GM23338 (cell line): ENCODE data around the gene KAZN. TPM values are rescaled to one million over a fixed set of nuclear protein-coding genes. Genes with fewer than 3 reads are reported as not detected.

Experiments
- ATAC-seq: fragments of 200-7000 bp; cut with Tn5 transposase; 3 replicates; pipeline ENCODE4 v1.9.1; 2020
- DNase-seq: peaks from one replicate; pipeline ENCODE4 v3.0.0-alpha.2; 2015; ENCODE audit warnings: low spot score
- H2AFZ ChIP-seq: fragments of 200-600 bp; sonication (generic); 2 replicates; pipeline ENCODE4 v1.8.0; 2016; ENCODE audit warnings: antibody characterized with exemption, mild to moderate bottlenecking, moderate library complexity
- H3F3A ChIP-seq: fragments of 200-600 bp; sonication (generic); replicated peaks from 2 replicates; pipeline ENCODE4 v1.8.0; 2017; ENCODE audit warnings: antibody characterized with exemption, mixed run types, low read depth
- H3K27ac ChIP-seq: fragments of 200-600 bp; sonication (generic); 2 replicates; pipeline ENCODE4 v1.6.1; 2016; ENCODE audit warnings: low read depth
- H3K27me3 ChIP-seq: fragments of 200-600 bp; sonication (generic); 2 replicates; pipeline ENCODE4 v1.8.0; 2016; ENCODE audit warnings: mild to moderate bottlenecking, mixed run types, moderate library complexity; ENCODE audit not compliant: insufficient read depth
- H3K36me3 ChIP-seq: fragments of 200-600 bp; sonication (generic); 2 replicates; pipeline ENCODE4 v1.8.0; 2016; ENCODE audit warnings: mild to moderate bottlenecking; ENCODE audit not compliant: insufficient read depth
- H3K4me1 ChIP-seq: fragments of 200-600 bp; sonication (generic); 2 replicates; pipeline ENCODE4 v1.8.0; 2016; ENCODE audit warnings: mild to moderate bottlenecking, moderate library complexity; ENCODE audit not compliant: insufficient read depth
- H3K4me2 ChIP-seq: fragments of 200-600 bp; sonication (generic); 2 replicates; pipeline ENCODE4 v1.7.1; 2017; ENCODE audit warnings: mixed run types
- H3K4me3 ChIP-seq: fragments of 200-600 bp; sonication (generic); 2 replicates; pipeline ENCODE4 v1.6.1; 2016; ENCODE audit warnings: mixed run types
- H3K79me2 ChIP-seq: fragments of 200-600 bp; sonication (generic); replicated peaks from 2 replicates; pipeline ENCODE4 v1.8.0; 2017; ENCODE audit warnings: mild to moderate bottlenecking; ENCODE audit not compliant: insufficient read depth
- H3K9me2 ChIP-seq: fragments of 200-600 bp; sonication (generic); 2 replicates; pipeline ENCODE4 v1.8.0; 2017; ENCODE audit not compliant: insufficient read depth
- H4K20me1 ChIP-seq: fragments of 200-600 bp; sonication (generic); replicated peaks from 2 replicates; pipeline ENCODE4 v1.8.0; 2017; ENCODE audit warnings: mild to moderate bottlenecking; ENCODE audit not compliant: insufficient read depth
- H3K27ac Mint-ChIP-seq: 2 replicates; pipeline ENCODE4 v1.8.0; 2020; ENCODE audit warnings: inconsistent platforms, mild to moderate bottlenecking, moderate library complexity, mixed read lengths
- H3K27me3 Mint-ChIP-seq: 3 replicates; pipeline ENCODE4 v1.8.0; 2022; ENCODE audit warnings: low read depth, mild to moderate bottlenecking, moderate library complexity, mixed read lengths, inconsistent platforms; ENCODE audit not compliant: insufficient read depth, poor library complexity
- H3K36me3 Mint-ChIP-seq: 3 replicates; pipeline ENCODE4 v1.8.0; 2021; ENCODE audit warnings: low read depth, mild to moderate bottlenecking, inconsistent platforms, moderate library complexity, mixed read lengths
- H3K4me1 Mint-ChIP-seq: 3 replicates; pipeline ENCODE4 v1.8.0; 2020; ENCODE audit warnings: mild to moderate bottlenecking, inconsistent platforms, mixed read lengths
- H3K4me3 Mint-ChIP-seq: 3 replicates; pipeline ENCODE4 v1.8.0; 2021; ENCODE audit warnings: moderate library complexity, mild to moderate bottlenecking, inconsistent platforms, mixed read lengths
- H3K9me3 Mint-ChIP-seq: 3 replicates; pipeline ENCODE4 v1.8.0; 2020; ENCODE audit warnings: moderate library complexity, mild to moderate bottlenecking, inconsistent platforms, mixed read lengths
- CREB1 ChIP-seq: fragments of 250-450 bp; sonication (Bioruptor Pico); IDR thresholded peaks from 2 replicates; pipeline ENCODE4 v1.5.0; 2020; ENCODE audit warnings: low read depth, mild to moderate bottlenecking, moderate library complexity
- EZH2 ChIP-seq: fragments of 200-600 bp; sonication (generic); IDR thresholded peaks from one replicate; pipeline ENCODE4 v1.8.0; 2017; ENCODE audit warnings: antibody characterized with exemption, mild to moderate bottlenecking, low read depth; ENCODE audit not compliant: unreplicated experiment
- EZH2phosphoT487 ChIP-seq: fragments of 200-600 bp; sonication (generic); IDR thresholded peaks from one replicate; pipeline ENCODE4 v1.8.1; 2018; ENCODE audit warnings: antibody characterized with exemption; ENCODE audit not compliant: unreplicated experiment
- JUNB ChIP-seq: IDR thresholded peaks from one replicate; pipeline ENCODE4 v1.6.1; 2016; ENCODE audit warnings: antibody characterized with exemption; ENCODE audit not compliant: unreplicated experiment
- POLR2AphosphoS5 ChIP-seq: IDR thresholded peaks from 2 replicates; pipeline ENCODE4 v1.6.1; 2016; ENCODE audit warnings: antibody characterized with exemption, low read depth
- STAT1 ChIP-seq: IDR thresholded peaks from one replicate; pipeline ENCODE4 v1.6.1; 2016; ENCODE audit warnings: antibody characterized with exemption; ENCODE audit not compliant: unreplicated experiment
- ZNF114 ChIP-seq: fragments of 250-450 bp; sonication (Bioruptor Pico); IDR thresholded peaks from 2 replicates; pipeline ENCODE4 v1.5.0; 2020; ENCODE audit warnings: mild to moderate bottlenecking, moderate library complexity
- ZNF331 ChIP-seq: fragments of 250-450 bp; sonication (Bioruptor Pico); IDR thresholded peaks from 2 replicates; pipeline ENCODE4 v1.5.0; 2020; ENCODE audit warnings: low read depth, mild to moderate bottlenecking, moderate library complexity
- polyA plus RNA-seq: library from polyadenylated mRNA; unstranded; fragments of >200 nt; fragmentation: Nextera tagmentation; extraction: Ambion mirVana; gene quantifications from 2 replicates; pipeline ENCODE4 v1.2.1, GENCODE V29; 2016
- total RNA-seq: library from RNA; depleted of rRNA; stranded (reverse); fragments of >200 nt; shearing (Covaris generic); gene quantifications from 2 replicates; pipeline ENCODE4 v1.2.3, GENCODE V29; 2014
- TF ChIP-seq, protein P1 (sequence below): IDR thresholded peaks from 2 replicates; pipeline ENCODE4 v1.6.1; 2016; ENCODE audit warnings: antibody characterized with exemption
- TF ChIP-seq, protein P2 (sequence below), 2 experiments: fragments of 200-600 bp in 1 of 2; sonication (generic) in 1 of 2; conservative IDR thresholded peaks; 2 replicates each; pipeline versions ENCODE4 v1.5.1 to v1.6.1; 2016 to 2017; ENCODE audit warnings: antibody characterized with exemption in 2 of 2, low read depth in 2 of 2, mild to moderate bottlenecking in 2 of 2, moderate library complexity in 1 of 2
- TF ChIP-seq, protein P3 (sequence below): IDR thresholded peaks from one replicate; pipeline ENCODE4 v1.6.1; 2018; ENCODE audit warnings: antibody characterized with exemption; ENCODE audit not compliant: unreplicated experiment

The KAZN gene
- total and polyA plus RNA-seq, 2 experiments from 2014 or later, result 9.9 to 15.0 TPM

DNA sequence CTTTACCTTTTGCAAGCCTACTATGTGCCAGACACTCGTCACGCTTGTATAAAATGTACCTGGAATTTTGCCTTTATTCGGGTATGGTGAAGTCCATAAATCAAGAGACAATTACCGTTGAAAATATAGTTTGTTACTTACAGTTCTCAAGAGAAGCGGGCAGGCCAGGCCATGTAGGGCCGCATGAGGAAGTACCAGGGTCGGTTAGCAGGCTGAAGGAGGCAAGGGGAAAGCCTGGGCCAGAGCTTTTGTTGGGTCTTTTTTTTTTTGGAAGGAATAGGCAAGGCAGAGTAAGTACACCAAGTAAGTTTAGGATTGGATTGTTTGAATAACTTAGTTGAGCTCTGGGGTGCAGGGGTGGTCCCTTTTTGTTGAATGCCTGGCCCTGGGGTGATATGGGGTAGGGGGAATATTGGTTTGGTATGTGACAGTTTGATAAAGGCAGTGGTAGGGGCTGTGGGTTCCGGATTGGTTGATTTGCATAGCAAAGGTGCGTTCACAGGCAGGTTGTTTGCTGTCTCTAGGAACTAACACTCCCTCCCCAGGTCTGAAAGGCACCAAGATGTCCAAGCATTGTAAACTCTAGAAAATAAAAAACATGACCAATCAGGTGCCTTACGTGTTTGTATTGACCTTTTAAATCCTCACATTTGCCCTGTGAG is 80.7 kb downstream of the KAZN start:
- ATAC-seq, result peak; percentile 59
- DNase-seq, result no peak
- no peaks in the 10 kb centered on the region for H3F3A ChIP-seq
- Mint-ChIP-seq H3K27ac (peak overlapping the region; percentile 76), H3K9me3 (peaks cover 12% of the 10 kb centered on the region), H3K27me3 (peaks cover 5% of the 10 kb centered on the region), H3K4me3 (no peak overlapping the region), H3K36me3 (peaks cover 9% of the 10 kb centered on the region), H3K4me1 (peaks cover 25% of the 10 kb centered on the region)
- no peaks in the 10 kb centered on the region for H3K27me3 ChIP-seq
- H3K4me1 ChIP-seq, result peaks cover 25% of the 10 kb centered on the region
- no peak overlapping the region for H3K4me3 ChIP-seq
- H3K9me2 ChIP-seq, result peaks cover 4% of the 10 kb centered on the region; the same call in 1 of the 2 replicates
- no peak overlapping the region for H3K27ac ChIP-seq
- H4K20me1 ChIP-seq, result no peaks in the 10 kb centered on the region
- peaks cover 48% of the 10 kb centered on the region for H3K79me2 ChIP-seq
- H3K4me2 ChIP-seq, result peak overlapping the region; percentile 49
- H2AFZ ChIP-seq, result no peak overlapping the region
- TF ChIP-seq, protein P1, sequence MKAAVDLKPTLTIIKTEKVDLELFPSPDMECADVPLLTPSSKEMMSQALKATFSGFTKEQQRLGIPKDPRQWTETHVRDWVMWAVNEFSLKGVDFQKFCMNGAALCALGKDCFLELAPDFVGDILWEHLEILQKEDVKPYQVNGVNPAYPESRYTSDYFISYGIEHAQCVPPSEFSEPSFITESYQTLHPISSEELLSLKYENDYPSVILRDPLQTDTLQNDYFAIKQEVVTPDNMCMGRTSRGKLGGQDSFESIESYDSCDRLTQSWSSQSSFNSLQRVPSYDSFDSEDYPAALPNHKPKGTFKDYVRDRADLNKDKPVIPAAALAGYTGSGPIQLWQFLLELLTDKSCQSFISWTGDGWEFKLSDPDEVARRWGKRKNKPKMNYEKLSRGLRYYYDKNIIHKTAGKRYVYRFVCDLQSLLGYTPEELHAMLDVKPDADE, result no peak
- TF ChIP-seq EZH2 (no peak), JUNB (no peak)
- H3K36me3 ChIP-seq, result 0 out of 2 replicates have a peak, but pooled peaks cover 4% of the 10 kb centered on the region

GRCh38 chr1:14681182-14681581 is 82.7 kb downstream of the KAZN start:
- no peak for DNase-seq
- Histone ChIP-seq H3K79me2 (peaks cover 40% of the 10 kb centered on the region), H3F3A (no peaks in the 10 kb centered on the region), H3K27me3 (no peaks in the 10 kb centered on the region), H3K27ac (no peak overlapping the region), H3K4me1 (peaks cover 25% of the 10 kb centered on the region), H3K9me2 (no peaks in the 10 kb centered on the region), H3K4me3 (no peak overlapping the region), H2AFZ (no peak overlapping the region), H4K20me1 (no peaks in the 10 kb centered on the region), H3K4me2 (no peak overlapping the region), H3K36me3 (0 out of 2 replicates have a peak, but pooled peaks cover 2% of the 10 kb centered on the region)
- H3K4me1 Mint-ChIP-seq, result peaks cover 25% of the 10 kb centered on the region
- H3K27ac Mint-ChIP-seq, result no peak overlapping the region
- ATAC-seq, result no peak
- peaks cover 9% of the 10 kb centered on the region for H3K9me3 Mint-ChIP-seq
- peaks cover 2% of the 10 kb centered on the region for H3K27me3 Mint-ChIP-seq
- peaks cover 7% of the 10 kb centered on the region for H3K36me3 Mint-ChIP-seq
- no peak overlapping the region for H3K4me3 Mint-ChIP-seq
- no peak for TF ChIP-seq ZNF331 (CRISPR knock-in tag)
- TF ChIP-seq, protein P1, result no peak
- TF ChIP-seq EZH2, result no peak
- no peak for TF ChIP-seq STAT1
- no peak for TF ChIP-seq JUNB
- TF ChIP-seq EZH2phosphoT487, result no peak
- TF ChIP-seq, protein P2, sequence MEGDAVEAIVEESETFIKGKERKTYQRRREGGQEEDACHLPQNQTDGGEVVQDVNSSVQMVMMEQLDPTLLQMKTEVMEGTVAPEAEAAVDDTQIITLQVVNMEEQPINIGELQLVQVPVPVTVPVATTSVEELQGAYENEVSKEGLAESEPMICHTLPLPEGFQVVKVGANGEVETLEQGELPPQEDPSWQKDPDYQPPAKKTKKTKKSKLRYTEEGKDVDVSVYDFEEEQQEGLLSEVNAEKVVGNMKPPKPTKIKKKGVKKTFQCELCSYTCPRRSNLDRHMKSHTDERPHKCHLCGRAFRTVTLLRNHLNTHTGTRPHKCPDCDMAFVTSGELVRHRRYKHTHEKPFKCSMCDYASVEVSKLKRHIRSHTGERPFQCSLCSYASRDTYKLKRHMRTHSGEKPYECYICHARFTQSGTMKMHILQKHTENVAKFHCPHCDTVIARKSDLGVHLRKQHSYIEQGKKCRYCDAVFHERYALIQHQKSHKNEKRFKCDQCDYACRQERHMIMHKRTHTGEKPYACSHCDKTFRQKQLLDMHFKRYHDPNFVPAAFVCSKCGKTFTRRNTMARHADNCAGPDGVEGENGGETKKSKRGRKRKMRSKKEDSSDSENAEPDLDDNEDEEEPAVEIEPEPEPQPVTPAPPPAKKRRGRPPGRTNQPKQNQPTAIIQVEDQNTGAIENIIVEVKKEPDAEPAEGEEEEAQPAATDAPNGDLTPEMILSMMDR (conservative IDR thresholded peaks at IDR 0.05; ENCODE audit: low read depth in 2 of 2), result no peak
- TF ChIP-seq POLR2AphosphoS5, result no peak
- no peak for TF ChIP-seq CREB1 (CRISPR knock-in tag)
- TF ChIP-seq ZNF114 (CRISPR knock-in tag), result no peak
- TF ChIP-seq, protein P3, sequence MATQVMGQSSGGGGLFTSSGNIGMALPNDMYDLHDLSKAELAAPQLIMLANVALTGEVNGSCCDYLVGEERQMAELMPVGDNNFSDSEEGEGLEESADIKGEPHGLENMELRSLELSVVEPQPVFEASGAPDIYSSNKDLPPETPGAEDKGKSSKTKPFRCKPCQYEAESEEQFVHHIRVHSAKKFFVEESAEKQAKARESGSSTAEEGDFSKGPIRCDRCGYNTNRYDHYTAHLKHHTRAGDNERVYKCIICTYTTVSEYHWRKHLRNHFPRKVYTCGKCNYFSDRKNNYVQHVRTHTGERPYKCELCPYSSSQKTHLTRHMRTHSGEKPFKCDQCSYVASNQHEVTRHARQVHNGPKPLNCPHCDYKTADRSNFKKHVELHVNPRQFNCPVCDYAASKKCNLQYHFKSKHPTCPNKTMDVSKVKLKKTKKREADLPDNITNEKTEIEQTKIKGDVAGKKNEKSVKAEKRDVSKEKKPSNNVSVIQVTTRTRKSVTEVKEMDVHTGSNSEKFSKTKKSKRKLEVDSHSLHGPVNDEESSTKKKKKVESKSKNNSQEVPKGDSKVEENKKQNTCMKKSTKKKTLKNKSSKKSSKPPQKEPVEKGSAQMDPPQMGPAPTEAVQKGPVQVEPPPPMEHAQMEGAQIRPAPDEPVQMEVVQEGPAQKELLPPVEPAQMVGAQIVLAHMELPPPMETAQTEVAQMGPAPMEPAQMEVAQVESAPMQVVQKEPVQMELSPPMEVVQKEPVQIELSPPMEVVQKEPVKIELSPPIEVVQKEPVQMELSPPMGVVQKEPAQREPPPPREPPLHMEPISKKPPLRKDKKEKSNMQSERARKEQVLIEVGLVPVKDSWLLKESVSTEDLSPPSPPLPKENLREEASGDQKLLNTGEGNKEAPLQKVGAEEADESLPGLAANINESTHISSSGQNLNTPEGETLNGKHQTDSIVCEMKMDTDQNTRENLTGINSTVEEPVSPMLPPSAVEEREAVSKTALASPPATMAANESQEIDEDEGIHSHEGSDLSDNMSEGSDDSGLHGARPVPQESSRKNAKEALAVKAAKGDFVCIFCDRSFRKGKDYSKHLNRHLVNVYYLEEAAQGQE, result no peak
